ENCODE data around the gene PRR5L.

The PRR5L gene

GRCh38 chr11:36295926-36296325 lies at the start of gene PRR5L:
PRR5L (plus strand) TSS chr11:36296288; CDS start chr11:36401122, 104,834 bp downstream.
- peak; percentile 98 for DNase-seq (ENCODE audit: low spot score)

GRCh38 chr11:36247493-36247892 lies 48.6 kb upstream of the PRR5L start:
- no peak for DNase-seq (ENCODE audit: low spot score)

- no peak for DNase-seq (ENCODE audit: low spot score)
These were observed 47.7 kb upstream of the PRR5L start for GRCh38 chr11:36248436-36248835.

- no peak for DNase-seq (ENCODE audit: low spot score)
These were observed 46.8 kb upstream of the PRR5L start for GRCh38 chr11:36249246-36249645.

GRCh38 chr11:36251823-36252222 lies 44.3 kb upstream of the PRR5L start:
- peak; percentile 64 for DNase-seq (ENCODE audit: low spot score)

GRCh38 chr11:36253238-36253637 lies 42.9 kb upstream of the PRR5L start:
- peak; percentile 79 for DNase-seq (ENCODE audit: low spot score)

GRCh38 chr11:36254713-36255112 lies 41.4 kb upstream of the PRR5L start:
- no peak for DNase-seq (ENCODE audit: low spot score)

GRCh38 chr11:36257351-36257750 lies 38.7 kb upstream of the PRR5L start:
- DNase-seq (ENCODE audit: low spot score), result no peak

GRCh38 chr11:36258730-36259360 lies 37.2 kb upstream of the PRR5L start:
- DNase-seq (ENCODE audit: low spot score), result peak; percentile 73

GRCh38 chr11:36261094-36261493 lies 35.0 kb upstream of the PRR5L start:
- no peak for DNase-seq (ENCODE audit: low spot score)

- no peak for DNase-seq (ENCODE audit: low spot score)
These were observed 31.8 kb upstream of the PRR5L start for GRCh38 chr11:36264011-36264972.

GRCh38 chr11:36264973-36265344 lies 31.1 kb upstream of the PRR5L start:
- DNase-seq (ENCODE audit: low spot score), result no peak

- no peak for DNase-seq (ENCODE audit: low spot score)
These were observed 30.1 kb upstream of the PRR5L start for GRCh38 chr11:36265793-36266628.

GRCh38 chr11:36266767-36267166 lies 29.3 kb upstream of the PRR5L start:
- DNase-seq (ENCODE audit: low spot score), result no peak

GRCh38 chr11:36268337-36268985 lies 27.6 kb upstream of the PRR5L start:
- no peak for DNase-seq (ENCODE audit: low spot score)

GRCh38 chr11:36270701-36271100 lies 25.4 kb upstream of the PRR5L start:
- DNase-seq (ENCODE audit: low spot score), result no peak

GRCh38 chr11:36271794-36272407 lies 24.2 kb upstream of the PRR5L start:
- DNase-seq (ENCODE audit: low spot score), result no peak

- no peak for DNase-seq (ENCODE audit: low spot score)
These were observed 23.0 kb upstream of the PRR5L start for GRCh38 chr11:36273110-36273509.

GRCh38 chr11:36274414-36274813 lies 21.7 kb upstream of the PRR5L start:
- DNase-seq (ENCODE audit: low spot score), result no peak

GRCh38 chr11:36278531-36279282 lies 17.4 kb upstream of the PRR5L start:
- DNase-seq (ENCODE audit: low spot score), result no peak

- DNase-seq (ENCODE audit: low spot score), result no peak
These were observed 15.6 kb upstream of the PRR5L start for GRCh38 chr11:36280531-36280930.

Measured in pons (tissue), 1 donor.